MM.1S (cell line): ENCODE measurements around the gene PHACTR4.
"Not testable (repeated sequence)": the region's sequence is repeated elsewhere in the genome, so short reads cannot be mapped to it uniquely, and the experiment has no call there.

Source experiments
- DNase-seq: peaks from one replicate; pipeline ENCODE4 v3.0.0-alpha.2; 2015
- H2AFZ ChIP-seq: fragments of 300-600 bp; sonication (generic); 2 replicates; pipeline ENCODE4 v1.6.0; 2016; ENCODE audit warnings: antibody characterized with exemption, low read length
- H3F3A ChIP-seq: fragments of 300-600 bp; sonication (generic); 2 replicates; pipeline ENCODE4 v1.6.1; 2016; ENCODE audit warnings: mild to moderate bottlenecking, antibody characterized with exemption, low read length, moderate library complexity, mixed read lengths; ENCODE audit not compliant: insufficient read depth
- H3K27ac ChIP-seq: fragments of 300-600 bp; sonication (generic); 2 replicates; pipeline ENCODE4 v1.5.1; 2016; ENCODE audit warnings: mild to moderate bottlenecking, low read length
- H3K27me3 ChIP-seq: fragments of 300-600 bp; sonication (generic); replicated peaks from 2 replicates; pipeline ENCODE4 v1.6.0; 2016; ENCODE audit warnings: low read length; ENCODE audit not compliant: insufficient read depth
- H3K36me3 ChIP-seq: fragments of 300-600 bp; sonication (generic); replicated peaks from 2 replicates; pipeline ENCODE4 v1.6.1; 2016; ENCODE audit warnings: mild to moderate bottlenecking, low read length, mixed read lengths; ENCODE audit not compliant: insufficient read depth
- H3K4me1 ChIP-seq: fragments of 300-600 bp; sonication (generic); 2 replicates; pipeline ENCODE4 v1.6.1; 2016; ENCODE audit warnings: low read length, mixed read lengths
- H3K4me2 ChIP-seq: fragments of 300-600 bp; sonication (generic); 2 replicates; pipeline ENCODE4 v1.6.0; 2016; ENCODE audit warnings: low read depth, low read length
- H3K4me3 ChIP-seq: fragments of 300-600 bp; sonication (generic); 2 replicates; pipeline ENCODE4 v1.5.1; 2016; ENCODE audit warnings: low read length, mixed read lengths
- H3K79me2 ChIP-seq: fragments of 300-600 bp; sonication (generic); 2 replicates; pipeline ENCODE4 v1.6.1; 2016; ENCODE audit warnings: mixed run types, low read length, mixed read lengths
- H3K9ac ChIP-seq: fragments of 300-600 bp; sonication (generic); 2 replicates; pipeline ENCODE4 v1.6.1; 2016; ENCODE audit warnings: low read length, mixed read lengths
- H3K9me2 ChIP-seq: fragments of 300-600 bp; sonication (generic); replicated peaks from 2 replicates; pipeline ENCODE4 v1.6.1; 2016; ENCODE audit warnings: mild to moderate bottlenecking, low read length, mixed read lengths; ENCODE audit not compliant: insufficient read depth
- H3K9me3 ChIP-seq: fragments of 300-600 bp; sonication (generic); replicated peaks from 2 replicates; pipeline ENCODE4 v1.6.1; 2016; ENCODE audit warnings: mild to moderate bottlenecking, low read length, mixed read lengths; ENCODE audit not compliant: insufficient read depth
- H4K20me1 ChIP-seq: fragments of 300-600 bp; sonication (generic); 2 replicates; pipeline ENCODE4 v1.6.1; 2016; ENCODE audit warnings: mild to moderate bottlenecking, low read length, moderate library complexity, mixed read lengths; ENCODE audit not compliant: insufficient read depth
- CTCF ChIP-seq: fragments of 300-600 bp; sonication (generic); IDR thresholded peaks from 2 replicates; pipeline ENCODE4 v1.5.1; 2016; ENCODE audit warnings: antibody characterized with exemption, low read length, mixed read lengths
- EZH2 ChIP-seq: fragments of 300-600 bp; sonication (generic); optimal IDR thresholded peaks from 2 replicates; pipeline ENCODE3; 2017; ENCODE audit warnings: low read depth, mild to moderate bottlenecking, antibody characterized with exemption, low read length, mixed read lengths
- EZH2phosphoT487 ChIP-seq: fragments of 300-600 bp; sonication (generic); IDR thresholded peaks from 2 replicates; pipeline ENCODE4 v1.6.1; 2018; ENCODE audit warnings: antibody characterized with exemption, low read length

The PHACTR4 gene

GRCh38 chr1:28470146-28470545 lies 100.6 kb downstream of the PHACTR4 start:
- Histone ChIP-seq H3K9me2 (no peaks in the 10 kb centered on the region), H3K79me2 (no peaks in the 10 kb centered on the region), H3K4me1 (0 out of 2 replicates have a peak, but pooled peaks cover 5% of the 10 kb centered on the region), H3K27me3 (no peaks in the 10 kb centered on the region), H3K27ac (no peak overlapping the region), H3K36me3 (no peaks in the 10 kb centered on the region), H3K9ac (no peak overlapping the region), H3K9me3 (no peaks in the 10 kb centered on the region), H2AFZ (no peak overlapping the region), H4K20me1 (no peaks in the 10 kb centered on the region), H3K4me2 (no peak overlapping the region), H3K4me3 (no peak overlapping the region), H3F3A (no peaks in the 10 kb centered on the region)
- no peak for DNase-seq
- TF ChIP-seq EZH2, result no peak
- no peak for TF ChIP-seq EZH2phosphoT487
- no peak for TF ChIP-seq CTCF

GRCh38 chr1:28479497-28479896 lies 110.0 kb downstream of the PHACTR4 start:
- H3K4me2 ChIP-seq, H3K9ac ChIP-seq, H3K27ac ChIP-seq, H2AFZ ChIP-seq, H3K9me2 ChIP-seq, H3K4me3 ChIP-seq, H3K27me3 ChIP-seq, H3F3A ChIP-seq, H3K9me3 ChIP-seq, H4K20me1 ChIP-seq, H3K79me2 ChIP-seq, H3K4me1 ChIP-seq, H3K36me3 ChIP-seq: not testable (repeated sequence)
- DNase-seq, result peak; percentile 77

- Histone ChIP-seq H4K20me1 (no peaks in the 10 kb centered on the region), H3K79me2 (no peaks in the 10 kb centered on the region), H3K27me3 (no peaks in the 10 kb centered on the region), H3K27ac (no peak overlapping the region), H3F3A (no peaks in the 10 kb centered on the region), H2AFZ (no peak overlapping the region), H3K9me3 (no peaks in the 10 kb centered on the region), H3K4me3 (no peak overlapping the region), H3K9me2 (no peaks in the 10 kb centered on the region), H3K4me1 (peaks cover 5% of the 10 kb centered on the region; the same call in 1 of the 2 replicates), H3K9ac (no peak overlapping the region), H3K36me3 (no peaks in the 10 kb centered on the region), H3K4me2 (no peak overlapping the region)
- no peak for DNase-seq
- TF ChIP-seq EZH2, result no peak
- TF ChIP-seq CTCF, result no peak
- no peak for TF ChIP-seq EZH2phosphoT487
These were observed 110.8 kb downstream of the PHACTR4 start for GRCh38 chr1:28480308-28480707.

GRCh38 chr1:28482138-28482537 lies 112.6 kb downstream of the PHACTR4 start:
- Histone ChIP-seq H4K20me1 (no peaks in the 10 kb centered on the region), H3K9me3 (no peaks in the 10 kb centered on the region), H3K9ac (no peak overlapping the region), H3K79me2 (no peaks in the 10 kb centered on the region), H3K4me1 (peaks cover 5% of the 10 kb centered on the region; the same call in 1 of the 2 replicates), H3K27ac (no peak overlapping the region), H3K4me2 (no peak overlapping the region), H2AFZ (no peak overlapping the region), H3K4me3 (no peak overlapping the region), H3K36me3 (no peaks in the 10 kb centered on the region), H3K27me3 (no peaks in the 10 kb centered on the region), H3K9me2 (no peaks in the 10 kb centered on the region), H3F3A (no peaks in the 10 kb centered on the region)
- TF ChIP-seq EZH2phosphoT487 (no peak), CTCF (no peak), EZH2 (no peak)
- DNase-seq, result no peak
